ENCODE measurements around the gene MOV10. TPM values are rescaled to one million over a fixed set of nuclear protein-coding genes. Genes with fewer than 3 reads are reported as not detected.

The MOV10 gene
- total and polyA plus RNA-seq, 2 of the 8 experiments (the other 6 are each of a cell fraction or from before 2014, with no cell fraction given) = 57.3 to 109 TPM

GRCh38 chr1:112708489-112708888 is 34.0 kb downstream of the MOV10 start:
- H3K4ac ChIP-seq (replicated peaks; ENCODE audit: insufficient read length, low read depth, low read length) = no peak overlapping the region
- H4K8ac ChIP-seq (ENCODE audit: extremely low read depth, insufficient read depth, low read length) = no peak overlapping the region
- H3K23me2 ChIP-seq (ENCODE audit: low read depth, low read length) = peaks cover 11% of the 10 kb centered on the region; the same call in 1 of the 2 replicates
- WGBS, 2 experiments (ENCODE audit: extremely low coverage in 1 of 2, insufficient coverage in 1 of 2, insufficient read length in 1 of 2, insufficient replicate concordance in 2 of 2, low coverage in 1 of 2, low lambda C conversion rate in 2 of 2, missing lambda C conversion rate in 1 of 2) = 93% methylated on average over 3 of the region's 3 CpGs; no CpG with 5 or more reads in 1 of the 2 experiments
- no peak overlapping the region for H3K4me2 ChIP-seq (ENCODE audit: insufficient read depth in 1 of 2, low read depth in 2 of 2, low read length in 2 of 2)
- H4K5ac ChIP-seq (ENCODE audit: insufficient read length, low read depth, low read length) = no peak overlapping the region
- no peak overlapping the region for H2AK5ac ChIP-seq (ENCODE audit: low read depth, low read length)
- H3K14ac ChIP-seq (ENCODE audit: insufficient read length) = no peak overlapping the region
- H3K36me3 ChIP-seq (ENCODE audit: control insufficient read depth in 2 of 4, insufficient read depth in 4 of 4, low read length in 3 of 4) = peaks cover 0 to 5% (median 3%) of the 10 kb centered on the region in 4 experiments; a peak in 4 of 8 replicates
- no peaks in the 10 kb centered on the region for H3K79me2 ChIP-seq (ENCODE audit: control insufficient read depth in 1 of 2, insufficient read depth in 2 of 2, low read length in 2 of 2)
- no peak overlapping the region for H2BK20ac ChIP-seq (ENCODE audit: low read length)
- no peak overlapping the region for H3K18ac ChIP-seq (ENCODE audit: extremely low read depth, low read length)
- H3K9me3 ChIP-seq (ENCODE audit: insufficient read depth in 2 of 2, low read depth in 1 of 2, low read length in 1 of 2) = no peaks in the 10 kb centered on the region
- H2BK12ac ChIP-seq (ENCODE audit: low read depth, low read length) = no peak overlapping the region
- no peak overlapping the region for H3K27ac ChIP-seq (ENCODE audit: low read depth, low read length)
- no peak overlapping the region for H3K9ac ChIP-seq (replicated peaks in 1 of 4; ENCODE audit: extremely low read depth in 1 of 4, low read depth in 3 of 4, low read length in 3 of 4)
- H2BK5ac ChIP-seq (ENCODE audit: low read depth, low read length) = no peak overlapping the region
- no peak overlapping the region for H2AFZ ChIP-seq (ENCODE audit: low read length)
- H3K79me1 ChIP-seq (ENCODE audit: low read depth, low read length) = no peaks in the 10 kb centered on the region
- H2BK15ac ChIP-seq (ENCODE audit: low read length) = no peak overlapping the region
- H3K23ac ChIP-seq (ENCODE audit: insufficient read length) = no peak overlapping the region
- peaks cover 0 to 11% of the 10 kb centered on the region in 2 experiments for H4K20me1 ChIP-seq (replicated peaks in 1 of 2; ENCODE audit: control insufficient read depth in 1 of 2, insufficient read depth in 2 of 2, low read length in 2 of 2)
- POLR2A ChIA-PET (ENCODE audit: partially characterized antibody) = interaction anchor here (0.6 to 1.6 kb wide), 5 partner anchors 10 to 243 kb away, joined by 3 to 4 read pairs (median 3); partner anchors contain the start of gene MOV10
- no peak overlapping the region for H2BK120ac ChIP-seq (replicated peaks; ENCODE audit: low read depth, low read length)
- no peak for DNase-seq (ENCODE audit: low read depth in 1 of 2, low spot score in 2 of 2)
- H3K4me3 ChIP-seq (ENCODE audit: extremely low read depth in 1 of 4, insufficient read depth in 2 of 4, low read depth in 3 of 4, low read length in 4 of 4) = no peak overlapping the region
- peaks cover 10 to 43% (median 26%) of the 10 kb centered on the region in 4 experiments for H3K4me1 ChIP-seq (replicated peaks in 1 of 4; ENCODE audit: control insufficient read depth in 3 of 4, insufficient read depth in 4 of 4, low read length in 3 of 4)
- no peak for FAIRE-seq
- H3K27me3 ChIP-seq (replicated peaks in 1 of 4; ENCODE audit: control insufficient read depth in 3 of 4, extremely low read depth in 1 of 4, insufficient read depth in 3 of 4, low read length in 3 of 4) = peaks cover 0 to 9% (median 4%) of the 10 kb centered on the region in 4 experiments; a peak in 2 of 7 replicates
- no peak overlapping the region for H3K56ac ChIP-seq (replicated peaks; ENCODE audit: insufficient read length, low read depth, low read length)
- no peak overlapping the region for H4K91ac ChIP-seq (replicated peaks; ENCODE audit: insufficient read length, low read length)
- CTCF ChIA-PET (ENCODE audit: partially characterized antibody) = interaction anchor here (0.6 to 3.0 kb wide), 28 partner anchors 8 to 364 kb away, joined by 3 to 15 read pairs (median 3); partner anchors contain the start of genes LRIG2 and MOV10
- no peak for TF ChIP-seq FOSL1 (IDR thresholded peaks at IDR 0.05; ENCODE audit: insufficient read depth, low read depth, low read length)
- no peak for TF ChIP-seq SP2 (IDR thresholded peaks at IDR 0.05; ENCODE audit: low read length)
- no peak for TF ChIP-seq RAD21 (IDR thresholded peaks at IDR 0.05 in 1 of 2, conservative IDR thresholded peaks at IDR 0.05 in 1 of 2; ENCODE audit: low read depth in 2 of 2, low read length in 2 of 2)
- TF ChIP-seq ZNF274 (IDR thresholded peaks at IDR 0.05; ENCODE audit: borderline replicate concordance, extremely low read depth, low read length) = no peak
- no peak for TF ChIP-seq SUZ12 (IDR thresholded peaks at IDR 0.05; ENCODE audit: low read length)
- TF ChIP-seq CHD2 (IDR thresholded peaks at IDR 0.05; ENCODE audit: low read length) = no peak
- TF ChIP-seq EP300 (IDR thresholded peaks at IDR 0.05; ENCODE audit: borderline replicate concordance in 1 of 2, low read depth in 2 of 2, low read length in 2 of 2) = no peak
- TF ChIP-seq SP4 (IDR thresholded peaks at IDR 0.05; ENCODE audit: low read length) = no peak
- no peak for TF ChIP-seq MAX (IDR thresholded peaks at IDR 0.05)
- TF ChIP-seq KDM5A (IDR thresholded peaks at IDR 0.05; ENCODE audit: low read length) = no peak
- TF ChIP-seq GABPA (IDR thresholded peaks at IDR 0.05; ENCODE audit: borderline replicate concordance, insufficient read depth, low read length) = no peak
- no peak for TF ChIP-seq PHF8 (conservative IDR thresholded peaks at IDR 0.05; ENCODE audit: low read depth, low read length)
- TF ChIP-seq CBX5 (IDR thresholded peaks at IDR 0.05; ENCODE audit: low read depth, low read length) = no peak
- TF ChIP-seq POLR2AphosphoS5 (IDR thresholded peaks at IDR 0.05; ENCODE audit: low read depth, low read length) = no peak
